GM18505 (cell line): ENCODE data around the gene ROCK2.
"Not testable (repeated sequence)": the region's sequence is repeated elsewhere in the genome, so short reads cannot be mapped to it uniquely, and the experiment has no call there.

Experiments
- ATAC-seq: cut with Tn5 transposase; IDR thresholded peaks from one replicate; pipeline ENCODE4 v1.9.1; 2021; ENCODE audit not compliant: unreplicated experiment
- POLR2A ChIP-seq: IDR thresholded peaks from 4 replicates; pipeline ENCODE4 v1.6.1; 2011; ENCODE audit warnings: borderline replicate concordance; ENCODE audit not compliant: insufficient read depth, insufficient read length; ENCODE audit errors: extremely low read depth

The ROCK2 gene

GRCh38 chr2:11342551-11343367 is 1.7 kb downstream of the ROCK2 start:
- no peak for TF ChIP-seq POLR2A
- no peak for ATAC-seq

GRCh38 chr2:11340717-11341116 is 3.7 kb downstream of the ROCK2 start:
- no peak for TF ChIP-seq POLR2A
- ATAC-seq: no peak

GRCh38 chr2:11339508-11340083 is 4.8 kb downstream of the ROCK2 start:
- TF ChIP-seq POLR2A: no peak
- ATAC-seq: no peak

GRCh38 chr2:11338580-11338979 is 5.9 kb downstream of the ROCK2 start:
- ATAC-seq: no peak
- TF ChIP-seq POLR2A: no peak

- ATAC-seq: no peak
- no peak for TF ChIP-seq POLR2A
Measured at GRCh38 chr2:11337909-11338308, 6.5 kb downstream of the ROCK2 start.

- no peak for ATAC-seq
- TF ChIP-seq POLR2A: no peak
Measured at GRCh38 chr2:11336189-11336588, 8.2 kb downstream of the ROCK2 start.

- TF ChIP-seq POLR2A: no peak
- ATAC-seq: no peak
Measured at GRCh38 chr2:11333427-11334183, 10.8 kb downstream of the ROCK2 start.

GRCh38 chr2:11332596-11332995 is 11.8 kb downstream of the ROCK2 start:
- no peak for TF ChIP-seq POLR2A
- ATAC-seq: no peak

- no peak for TF ChIP-seq POLR2A
- ATAC-seq: no peak
Measured at GRCh38 chr2:11330457-11331142, 13.8 kb downstream of the ROCK2 start.

GRCh38 chr2:11329776-11330175 is 14.7 kb downstream of the ROCK2 start:
- no peak for ATAC-seq
- TF ChIP-seq POLR2A: no peak

- not testable (repeated sequence) for ATAC-seq
Measured at GRCh38 chr2:11328522-11328921, 15.9 kb downstream of the ROCK2 start.

GRCh38 chr2:11327871-11328270 is 16.6 kb downstream of the ROCK2 start:
- TF ChIP-seq POLR2A: no peak
- no peak for ATAC-seq

GRCh38 chr2:11326677-11327211 is 17.7 kb downstream of the ROCK2 start:
- no peak for ATAC-seq
- no peak for TF ChIP-seq POLR2A

GRCh38 chr2:11325961-11326676 is 18.3 kb downstream of the ROCK2 start:
- no peak for ATAC-seq
- no peak for TF ChIP-seq POLR2A
